Measurements from ENCODE around the gene BPIFB6.

GRCh38 chr20:33030569-33030968, 879 bp upstream of the BPIFB6 start:
- TF ChIP-seq CTCF (IDR thresholded peaks at IDR 0.05) (no peak), POLR2A (IDR thresholded peaks at IDR 0.05) (no peak), POLR2AphosphoS5 (IDR thresholded peaks at IDR 0.05) (no peak), EP300 (IDR thresholded peaks at IDR 0.05) (no peak)

Measured in sigmoid colon (tissue), 4 donors.